ENCODE measurements around the gene NDUFB6.

DNA sequence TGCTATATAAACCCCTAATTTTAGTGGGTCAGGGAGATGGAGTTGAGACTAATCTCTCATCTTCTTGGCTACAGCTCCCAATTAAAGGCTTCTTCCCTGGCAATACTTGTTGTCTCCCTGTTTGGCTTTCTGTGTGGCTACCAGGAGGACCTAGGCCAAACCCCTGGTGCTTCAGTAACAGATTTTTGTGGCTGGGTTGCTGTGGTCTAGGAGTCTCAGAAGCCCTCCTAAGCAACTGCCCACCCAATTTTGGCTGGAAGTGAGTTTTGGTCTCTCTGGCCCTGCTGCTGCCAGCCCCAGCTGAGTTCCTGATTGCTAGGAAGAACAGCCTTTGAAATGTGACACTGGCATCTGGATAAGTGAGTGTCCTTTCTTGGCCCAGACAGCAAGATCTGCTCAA is 56.7 kb downstream of the NDUFB6 start:
- TF ChIP-seq, protein P1, sequence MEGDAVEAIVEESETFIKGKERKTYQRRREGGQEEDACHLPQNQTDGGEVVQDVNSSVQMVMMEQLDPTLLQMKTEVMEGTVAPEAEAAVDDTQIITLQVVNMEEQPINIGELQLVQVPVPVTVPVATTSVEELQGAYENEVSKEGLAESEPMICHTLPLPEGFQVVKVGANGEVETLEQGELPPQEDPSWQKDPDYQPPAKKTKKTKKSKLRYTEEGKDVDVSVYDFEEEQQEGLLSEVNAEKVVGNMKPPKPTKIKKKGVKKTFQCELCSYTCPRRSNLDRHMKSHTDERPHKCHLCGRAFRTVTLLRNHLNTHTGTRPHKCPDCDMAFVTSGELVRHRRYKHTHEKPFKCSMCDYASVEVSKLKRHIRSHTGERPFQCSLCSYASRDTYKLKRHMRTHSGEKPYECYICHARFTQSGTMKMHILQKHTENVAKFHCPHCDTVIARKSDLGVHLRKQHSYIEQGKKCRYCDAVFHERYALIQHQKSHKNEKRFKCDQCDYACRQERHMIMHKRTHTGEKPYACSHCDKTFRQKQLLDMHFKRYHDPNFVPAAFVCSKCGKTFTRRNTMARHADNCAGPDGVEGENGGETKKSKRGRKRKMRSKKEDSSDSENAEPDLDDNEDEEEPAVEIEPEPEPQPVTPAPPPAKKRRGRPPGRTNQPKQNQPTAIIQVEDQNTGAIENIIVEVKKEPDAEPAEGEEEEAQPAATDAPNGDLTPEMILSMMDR (IDR thresholded peaks at IDR 0.05) = no peak
- no peak for TF ChIP-seq POLR2AphosphoS5 (IDR thresholded peaks at IDR 0.05)

All from gastroesophageal sphincter (tissue), 3 donors.